Natural killer cell (primary cell): ENCODE results near the gene ORAI3. TPM values are rescaled to one million over a fixed set of nuclear protein-coding genes. Genes with fewer than 3 reads are reported as not detected.
"Not testable (repeated sequence)": the region's sequence is repeated elsewhere in the genome, so short reads cannot be mapped to it uniquely, and the experiment has no call there.

Experiments
- ATAC-seq, 3 donors: fragments of 150-1000 bp in 2 of 3; fragments of 200-7000 bp in 1 of 3; cut with Tn5 transposase; 1 replicate in 1 of 3; 2 replicates in 2 of 3; pipeline ENCODE4 v1.10.0; 2021; ENCODE audit warnings: mild to moderate bottlenecking in 2 of 3, moderate library complexity in 2 of 3
- DNase-seq, 2 donors: peaks; one replicate each; pipeline versions ENCODE4 v3.0.0 to v3.0.0-alpha.2; 2013 to 2021; ENCODE audit warnings: mixed read lengths in 1 of 2
- H3K27ac ChIP-seq: one replicate; pipeline ENCODE4 v1.5.1; 2013; ENCODE audit warnings: mild to moderate bottlenecking, low read length
- H3K27me3 ChIP-seq: one replicate; pipeline ENCODE4 v1.6.1; 2013; ENCODE audit warnings: low read length; ENCODE audit not compliant: control insufficient read depth, insufficient read depth
- H3K36me3 ChIP-seq: one replicate; pipeline ENCODE4 v1.6.1; 2013; ENCODE audit warnings: low read length; ENCODE audit not compliant: control insufficient read depth, insufficient read depth
- H3K4me1 ChIP-seq: one replicate; pipeline ENCODE4 v1.6.1; 2013; ENCODE audit warnings: low read length; ENCODE audit not compliant: control insufficient read depth, insufficient read depth
- H3K4me3 ChIP-seq: one replicate; pipeline ENCODE4 v1.5.1; 2013; ENCODE audit warnings: low read length
- H3K9me3 ChIP-seq: one replicate; pipeline ENCODE4 v1.6.1; 2013; ENCODE audit warnings: low read length; ENCODE audit not compliant: control insufficient read depth, insufficient read depth
- H3K27ac Mint-ChIP-seq, 2 donors: one replicate each; pipeline ENCODE4 v1.8.0; 2022; ENCODE audit warnings: mild to moderate bottlenecking in 2 of 2, mixed read lengths in 2 of 2, moderate library complexity in 1 of 2
- H3K27me3 Mint-ChIP-seq, 2 donors: one replicate each; pipeline ENCODE4 v1.8.0; 2022; ENCODE audit warnings: low read depth in 2 of 2, mixed read lengths in 2 of 2
- H3K36me3 Mint-ChIP-seq: one replicate; pipeline ENCODE4 v1.8.0; 2022; ENCODE audit warnings: mixed read lengths
- H3K4me1 Mint-ChIP-seq, 2 donors: one replicate each; pipeline ENCODE4 v1.8.0; 2022; ENCODE audit warnings: mixed read lengths in 2 of 2
- H3K4me3 Mint-ChIP-seq: one replicate; pipeline ENCODE4 v1.8.0; 2022; ENCODE audit warnings: mild to moderate bottlenecking, moderate library complexity, mixed read lengths
- H3K9me3 Mint-ChIP-seq, 2 donors: one replicate each; pipeline ENCODE4 v1.8.0; 2022; ENCODE audit warnings: mixed read lengths in 2 of 2
- CTCF ChIP-seq: fragments of 200-600 bp; IDR thresholded peaks from one replicate; pipeline ENCODE4 v1.8.0; 2022; ENCODE audit warnings: antibody characterized with exemption
- WGBS: methylation state at CpG from one replicate; pipeline ENCODE4 v1.1.7; 2013; ENCODE audit warnings: missing lambda C conversion rate; ENCODE audit not compliant: insufficient coverage; 5-methylcytosine and 5-hydroxymethylcytosine counted together
- intact Hi-C: fragments of 100-400 bp; cut with micrococcal nuclease; formaldehyde crosslinking; loops from one replicate; pipeline ENCODE4 v1.14.2; 2022
- total RNA-seq, 4 donors: library from RNA; stranded (reverse); fragments of 120-200 nt in 1 of 4; gene quantifications; one replicate each; pipeline versions ENCODE4 v1.2.3 to v1.2.4, GENCODE V29; 2013 to 2022

The ORAI3 gene
- total RNA-seq, 3 donors from 2014 or later (not counting 1 experiment from before 2014, with no cell fraction given), result 10.8 to 19.8 (median 12.8) TPM

- Mint-ChIP-seq H3K27me3 (no peaks in the 10 kb centered on the region), H3K9me3 (no peaks in the 10 kb centered on the region), H3K27ac (no peak overlapping the region), H3K4me1 (peaks cover 14 to 17% of the 10 kb centered on the region in 2 donors), H3K36me3 (no peaks in the 10 kb centered on the region), H3K4me3 (no peak overlapping the region)
- WGBS, result 55% methylated on average over 12 of the region's 12 CpGs
- Histone ChIP-seq H3K9me3 (no peaks in the 10 kb centered on the region), H3K27ac (no peak overlapping the region), H3K36me3 (peaks cover 5% of the 10 kb centered on the region), H3K4me1 (no peaks in the 10 kb centered on the region), H3K27me3 (no peaks in the 10 kb centered on the region), H3K4me3 (no peak overlapping the region)
- intact Hi-C loops, result no loop called here
- peak; percentile 68 to 70 (median 70) for ATAC-seq
- peak in 1 of 2 donors; percentile 55 for DNase-seq
- TF ChIP-seq CTCF, result peak; percentile 25
Measured at GRCh38 chr16:30934827-30935557, 13.9 kb upstream of the ORAI3 start.

GRCh38 chr16:30937692-30938091, 11.2 kb upstream of the ORAI3 start:
- peaks cover 26 to 33% of the 10 kb centered on the region in 2 donors for H3K4me1 Mint-ChIP-seq
- intact Hi-C loops, result no loop called here
- no peak overlapping the region for H3K4me3 ChIP-seq
- 8% methylated on average over 5 of the region's 5 CpGs for whole genome bisulfite sequencing
- ATAC-seq (no peak), DNase-seq (no peak)
- no peaks in the 10 kb centered on the region for H3K27me3 Mint-ChIP-seq
- H3K27ac Mint-ChIP-seq, result no peak overlapping the region
- H3K4me3 Mint-ChIP-seq, result no peak overlapping the region
- no peaks in the 10 kb centered on the region for H3K36me3 Mint-ChIP-seq
- H3K27me3 ChIP-seq, result no peaks in the 10 kb centered on the region
- no peak overlapping the region for H3K27ac ChIP-seq
- no peaks in the 10 kb centered on the region for H3K36me3 ChIP-seq
- no peak for TF ChIP-seq CTCF
- peaks cover 13% of the 10 kb centered on the region for H3K4me1 ChIP-seq
- no peaks in the 10 kb centered on the region for H3K9me3 Mint-ChIP-seq
- no peaks in the 10 kb centered on the region for H3K9me3 ChIP-seq

- intact Hi-C loops, H3K36me3 Mint-ChIP-seq, H3K9me3 ChIP-seq, H3K27ac Mint-ChIP-seq, H3K4me3 ChIP-seq, DNase-seq, H3K36me3 ChIP-seq, H3K9me3 Mint-ChIP-seq, H3K27me3 ChIP-seq, ATAC-seq, H3K27me3 Mint-ChIP-seq, H3K4me3 Mint-ChIP-seq, H3K27ac ChIP-seq: not testable (repeated sequence)
- H3K4me1 ChIP-seq, result peaks cover 16% of the 10 kb centered on the region
- H3K4me1 Mint-ChIP-seq, result peaks cover 26 to 39% of the 10 kb centered on the region in 2 donors
- WGBS, result 96% methylated on average over 8 of the region's 8 CpGs
Measured at GRCh38 chr16:30939571-30939970, 9.3 kb upstream of the ORAI3 start.

GRCh38 chr16:30941600-30942425, 7.1 kb upstream of the ORAI3 start:
- no peaks in the 10 kb centered on the region for H3K36me3 ChIP-seq
- peak overlapping the region; percentile 68 to 78 for H3K27ac Mint-ChIP-seq
- H3K4me1 Mint-ChIP-seq, result peaks cover 22 to 33% of the 10 kb centered on the region in 2 donors
- no peaks in the 10 kb centered on the region for H3K36me3 Mint-ChIP-seq
- DNase-seq (peak; percentile 68 to 86), ATAC-seq (peak; percentile 99)
- peaks cover 16% of the 10 kb centered on the region for H3K4me1 ChIP-seq
- H3K9me3 Mint-ChIP-seq, result no peaks in the 10 kb centered on the region
- intact Hi-C loops, result loop anchor here (1.0 kb wide), 1 partner anchor 98 kb away; no protein-coding TSS in a partner anchor
- 19% methylated on average over 15 of the region's 15 CpGs for WGBS
- H3K27me3 ChIP-seq, result no peaks in the 10 kb centered on the region
- H3K4me3 ChIP-seq, result peak overlapping the region; percentile 21
- peak; percentile 81 for TF ChIP-seq CTCF
- no peaks in the 10 kb centered on the region for H3K27me3 Mint-ChIP-seq
- no peaks in the 10 kb centered on the region for H3K9me3 ChIP-seq
- H3K4me3 Mint-ChIP-seq, result peak overlapping the region; percentile 81
- H3K27ac ChIP-seq, result peak overlapping the region; percentile 55
